Amygdala (tissue), 56 donors: Measurements from ENCODE around the gene TYROBP.
"Not testable (repeated sequence)": the region's sequence is repeated elsewhere in the genome, so short reads cannot be mapped to it uniquely, and the experiment has no call there.

Experiments used
- DNase-seq, 56 donors: peaks; one replicate each; lab custom pipeline; 2025; lab: John Stamatoyannopoulos, UW

Gene TYROBP

DNA sequence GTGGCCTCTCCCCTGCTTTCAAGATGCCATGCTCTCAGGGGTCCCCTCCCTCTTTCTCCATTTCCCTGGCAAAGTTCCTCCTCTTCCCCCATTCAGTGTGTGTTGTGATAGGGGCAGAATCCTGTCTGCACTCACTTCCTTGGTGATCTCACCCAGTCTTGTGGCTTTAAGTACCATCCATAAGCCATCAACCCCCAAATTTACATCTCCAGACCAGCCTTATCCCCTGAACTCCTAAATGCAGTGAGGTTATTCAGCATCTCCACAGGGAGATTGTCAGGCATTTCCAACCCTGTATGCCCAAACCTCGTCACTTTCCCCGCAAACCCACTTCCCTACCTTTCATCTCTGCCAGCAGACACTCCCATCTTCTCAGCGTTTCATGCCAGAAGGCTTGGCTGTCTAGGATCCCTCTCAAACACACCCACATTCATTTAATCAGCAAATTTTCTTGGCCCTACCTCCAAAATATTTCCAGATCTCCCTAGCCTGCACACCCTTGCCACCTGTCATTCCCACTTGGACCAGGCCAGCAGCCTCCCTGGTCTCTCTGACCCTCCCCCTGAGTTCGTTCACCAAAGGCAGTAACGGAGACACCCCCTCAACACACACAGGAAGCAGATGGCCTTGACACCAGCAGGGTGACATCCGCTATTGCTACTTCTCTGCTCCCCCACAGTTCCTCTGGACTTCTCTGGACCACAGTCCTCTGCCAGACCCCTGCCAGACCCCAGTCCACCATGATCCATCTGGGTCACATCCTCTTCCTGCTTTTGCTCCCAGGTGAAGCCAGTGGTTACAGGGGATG, 6.0 kb downstream of the TYROBP start, which contains the start of gene HCST:
HCST (plus strand) TSS at position 676 of the 808 bp plus-strand sequence; CDS start at position 741, 65 bp downstream.
- peak in 6 of 56 donors; percentile 13 to 50 (median 15) for DNase-seq

- no peak for DNase-seq
These were observed 6.9 kb downstream of the TYROBP start for GRCh38 chr19:35901055-35901644.

DNA sequence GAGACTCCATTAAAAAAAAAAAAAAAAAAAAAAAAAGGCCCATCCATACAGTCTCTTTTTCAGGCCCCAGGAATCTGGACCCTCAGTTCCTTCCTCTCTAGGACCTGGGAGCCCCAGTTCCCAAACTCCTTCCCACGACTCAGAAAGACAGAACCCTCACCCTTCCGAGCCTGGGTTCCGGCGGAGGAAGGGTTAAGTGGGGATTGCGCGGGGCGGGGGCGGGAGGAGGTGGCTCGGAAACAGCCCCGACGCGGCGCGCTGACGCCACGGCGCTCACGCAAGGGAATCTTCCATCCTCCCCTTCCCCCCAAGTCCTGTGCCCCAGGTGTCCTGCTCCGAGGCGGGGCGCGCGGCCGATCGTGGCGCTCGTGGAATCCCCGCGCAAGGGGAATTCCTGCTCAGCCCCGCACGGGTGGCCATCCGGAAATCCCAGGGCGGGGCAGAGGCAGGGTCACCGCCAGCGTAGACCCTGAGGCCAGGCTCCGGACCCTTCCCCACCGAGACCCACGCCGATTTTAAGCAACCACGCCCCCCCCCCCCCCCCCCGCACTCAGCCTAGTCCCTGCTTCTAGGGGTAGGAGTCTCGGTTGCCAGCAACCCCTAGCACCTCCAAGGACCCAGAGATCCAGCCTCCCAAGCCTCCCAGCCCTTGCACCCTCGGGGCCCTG, 8.4 kb downstream of the TYROBP start:
- DNase-seq: peak in 48 of 56 donors; percentile 11 to 79 (median 58)

DNA sequence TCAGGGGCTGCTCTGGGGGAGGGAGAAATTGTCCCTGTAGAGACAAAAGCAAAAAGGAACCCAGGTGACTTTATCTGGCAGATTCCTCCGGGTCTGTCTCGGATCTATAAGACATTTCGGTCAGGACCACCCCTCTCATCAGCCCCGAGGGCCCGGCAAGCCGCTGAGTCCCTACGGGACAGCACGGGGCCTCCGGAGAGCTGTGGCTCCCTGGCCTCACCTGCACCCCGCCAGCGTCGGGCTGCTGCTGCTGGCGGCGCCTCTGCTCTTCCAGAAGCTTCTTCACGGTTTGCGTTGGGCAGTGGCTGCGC, 9.6 kb downstream of the TYROBP start:
- DNase-seq: peak in 1 of 56 donors; percentile 45

DNA sequence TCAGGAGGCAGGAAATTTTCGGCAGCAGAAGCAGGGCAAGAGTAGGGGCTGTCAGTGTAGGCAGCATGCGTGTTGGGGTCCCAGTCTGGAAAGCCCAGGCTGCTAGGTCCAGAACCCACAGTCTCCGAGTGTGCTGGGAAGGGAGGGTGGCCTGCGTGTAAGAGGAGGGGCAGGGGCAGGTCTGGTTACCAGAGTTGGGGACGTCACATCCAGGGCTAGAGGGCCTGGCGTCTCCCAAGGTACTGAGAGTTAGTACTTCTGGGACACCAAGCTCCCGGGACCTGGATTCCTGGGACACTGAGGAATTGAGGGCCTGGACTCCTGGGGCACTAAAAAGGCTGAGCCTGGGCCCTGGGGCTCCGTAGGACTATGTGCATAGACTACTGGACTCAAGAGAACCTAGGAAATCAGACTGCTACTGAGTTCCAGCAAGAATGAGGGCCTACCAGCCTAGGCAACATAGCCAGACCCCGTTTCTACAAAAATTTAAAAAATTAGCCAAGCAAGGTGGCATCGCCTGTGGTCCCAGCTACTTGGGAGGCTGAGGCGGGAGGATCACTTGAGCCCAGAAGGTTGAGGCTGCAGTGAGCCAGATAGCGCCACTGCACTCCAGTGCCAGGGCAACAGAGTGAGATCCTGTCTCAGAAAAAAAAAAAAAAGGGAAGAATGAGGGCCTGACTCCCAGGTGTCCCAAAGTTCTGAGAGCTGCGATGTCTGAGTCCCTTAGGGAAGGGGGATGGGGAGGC, 10.2 kb downstream of the TYROBP start:
- no peak for DNase-seq

- DNase-seq: no peak
These were observed 11.5 kb downstream of the TYROBP start for GRCh38 chr19:35896643-35897040.

DNA sequence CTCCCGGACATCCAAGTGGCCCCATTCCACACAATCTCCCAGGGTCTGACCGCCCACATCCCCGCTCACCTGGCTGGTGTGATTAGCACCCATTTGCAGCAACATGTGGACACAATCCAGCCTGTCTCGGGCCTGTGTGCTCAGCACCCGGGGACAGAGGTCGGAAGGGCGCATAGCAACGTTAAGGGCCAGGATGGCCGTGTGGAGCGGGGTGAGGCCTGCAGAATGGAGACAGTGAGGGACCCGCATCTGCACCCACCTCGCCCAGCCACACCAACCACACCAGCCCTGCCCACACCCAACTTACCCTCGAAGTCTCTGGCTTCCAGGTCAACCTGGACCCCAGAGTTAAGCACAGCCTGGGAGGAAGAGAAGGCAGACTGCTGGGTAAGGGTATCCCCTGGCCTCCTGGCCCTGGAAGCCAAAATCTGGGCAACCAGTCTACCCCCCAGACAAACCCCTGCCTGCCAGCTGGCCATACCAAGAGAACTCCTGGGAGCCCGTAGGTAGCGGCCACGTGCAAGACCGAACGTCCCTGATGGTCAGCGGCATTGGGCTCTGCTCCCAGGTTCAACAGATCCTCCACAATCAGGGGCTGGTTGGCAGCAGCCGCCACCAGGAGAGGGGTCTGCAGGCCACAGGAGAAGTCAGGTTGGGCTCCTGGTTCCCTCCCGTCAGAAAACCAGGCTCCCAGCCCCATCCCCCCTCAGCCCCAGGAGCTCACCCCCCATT, 12.0 kb downstream of the TYROBP start:
- no peak for DNase-seq

DNA sequence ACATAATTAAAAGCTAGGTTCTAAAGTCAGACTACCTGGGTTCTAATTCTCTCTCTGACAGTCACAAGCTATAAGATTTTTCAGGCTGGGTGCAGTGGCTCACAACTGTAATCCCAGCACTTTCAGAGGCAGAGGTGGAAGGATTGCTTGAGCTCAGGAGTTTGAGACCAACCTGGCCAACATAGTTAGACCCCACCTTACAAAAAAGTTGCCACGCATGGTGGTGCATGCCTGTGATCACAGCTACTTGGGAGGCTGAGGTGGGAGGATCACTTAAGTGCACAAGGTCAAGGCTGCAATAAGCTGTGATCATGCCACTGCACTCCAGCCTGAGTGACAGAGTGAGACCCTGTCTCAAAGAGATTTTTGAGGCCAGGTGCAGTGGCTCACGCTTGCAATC, 13.8 kb downstream of the TYROBP start:
- no peak for DNase-seq

GRCh38 chr19:35891819-35892218, 16.3 kb downstream of the TYROBP start:
- not testable (repeated sequence) for DNase-seq

- DNase-seq: no peak
These were observed 17.9 kb downstream of the TYROBP start for GRCh38 chr19:35890113-35890650.

DNA sequence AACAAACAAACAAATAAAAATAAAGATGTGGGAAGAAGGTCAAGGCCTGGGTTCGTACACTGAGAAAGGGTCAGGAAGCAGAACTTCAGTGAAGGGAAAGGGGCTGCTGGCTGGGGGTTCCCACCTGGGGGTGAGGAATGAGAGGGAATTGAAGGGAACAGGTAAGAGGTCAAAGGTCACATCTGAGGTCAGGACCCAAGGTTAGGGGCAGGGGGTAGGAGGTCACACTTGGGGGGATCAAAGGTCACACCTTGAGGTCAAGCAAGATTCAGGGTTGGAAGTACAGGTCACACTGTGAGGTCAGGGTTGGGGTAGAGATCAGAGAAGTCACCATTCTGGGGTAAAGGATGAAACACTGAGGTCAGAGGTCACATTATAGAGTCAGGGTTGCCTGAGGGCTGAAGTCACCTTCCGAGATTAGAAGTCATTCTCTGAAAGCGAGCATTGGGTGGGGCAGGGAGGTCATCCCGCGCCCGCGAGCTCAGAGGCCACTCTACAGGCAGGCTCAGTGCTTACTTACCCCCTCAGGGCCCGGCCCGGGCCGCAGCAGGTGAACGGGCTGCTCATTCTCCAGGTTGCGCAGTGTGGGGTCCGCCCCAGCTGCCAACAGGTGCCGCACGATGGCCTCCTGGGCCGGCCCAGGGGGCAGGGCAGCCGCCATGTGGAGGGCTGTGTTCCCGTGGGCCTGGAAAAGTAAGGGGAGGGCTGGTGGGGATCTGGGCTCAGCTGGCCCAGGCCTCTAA, 18.6 kb downstream of the TYROBP start:
- DNase-seq: peak in 1 of 56 donors; percentile 53

- DNase-seq: no peak
These were observed 19.7 kb downstream of the TYROBP start for GRCh38 chr19:35888398-35888797.

DNA sequence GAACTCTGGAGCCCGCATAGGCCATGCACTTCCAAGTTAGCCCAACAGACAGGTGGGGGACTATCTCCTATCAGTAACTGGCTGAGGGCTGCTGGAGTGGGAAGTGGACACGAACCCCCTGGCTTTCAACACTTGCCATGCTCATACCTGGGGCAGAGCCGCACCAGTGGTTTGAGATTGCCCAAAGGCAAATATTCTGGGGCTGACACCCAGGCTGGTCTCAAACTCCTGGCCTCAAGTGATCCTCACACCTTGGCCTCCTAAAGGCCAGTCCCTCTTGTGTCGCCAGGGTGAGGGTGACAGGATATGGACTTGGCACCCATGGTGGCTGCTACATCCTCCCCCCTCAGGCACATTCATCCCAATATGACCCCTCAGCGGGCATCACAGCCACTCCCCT, 20.9 kb downstream of the TYROBP start:
- DNase-seq: no peak

DNA sequence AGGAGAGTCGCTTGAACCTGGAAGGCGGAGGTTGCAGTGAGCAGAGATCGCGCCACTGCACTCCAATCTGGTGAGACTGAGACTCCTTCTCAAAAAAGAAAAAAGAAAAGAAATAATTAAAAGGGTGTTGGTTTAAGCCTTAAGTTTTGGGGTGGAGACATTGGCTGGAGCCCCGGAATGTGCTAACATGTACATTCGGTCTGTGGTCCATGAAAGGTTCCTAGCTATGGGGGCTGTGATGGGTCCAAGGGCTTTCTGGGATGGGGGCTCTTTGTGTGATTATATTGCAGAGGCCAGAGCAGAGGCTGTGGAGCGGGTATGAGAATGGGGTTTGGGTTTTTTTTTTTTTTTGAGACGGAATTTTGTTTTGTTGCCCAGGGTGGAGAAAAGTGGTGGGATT, 22.2 kb downstream of the TYROBP start:
- no peak for DNase-seq

- no peak for DNase-seq
These were observed 22.8 kb downstream of the TYROBP start for GRCh38 chr19:35885225-35885738.

DNA sequence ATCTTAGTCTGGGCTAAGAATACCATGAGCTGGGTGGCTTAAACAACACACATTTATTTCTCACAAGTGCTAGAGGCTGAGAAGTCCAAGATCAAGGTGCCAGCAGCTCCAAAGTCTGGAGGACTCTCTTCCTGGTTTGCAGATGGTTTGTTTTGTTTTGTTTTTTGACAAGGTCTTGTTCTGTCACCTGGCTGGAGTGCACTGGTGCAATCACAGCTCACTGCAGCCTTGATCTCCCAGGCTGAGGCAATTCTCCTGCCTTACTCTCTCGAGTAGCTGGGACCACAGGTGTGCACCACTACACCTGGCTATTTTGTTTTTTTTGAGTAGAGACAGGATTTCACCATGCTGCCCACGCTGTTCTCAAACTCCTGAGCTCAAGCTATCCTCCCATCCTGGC, 24.2 kb downstream of the TYROBP start:
- DNase-seq: no peak

GRCh38 chr19:35882114-35882832, 25.8 kb downstream of the TYROBP start:
- DNase-seq: peak in 14 of 56 donors; percentile 6 to 80 (median 30)

- peak in 52 of 56 donors; percentile 13 to 87 (median 58) for DNase-seq
These were observed 28.3 kb downstream of the TYROBP start for GRCh38 chr19:35879770-35880317.
